HG03558 (cell line): ENCODE measurements around the gene WSCD2.

Experiments
- ATAC-seq: cut with Tn5 transposase; IDR thresholded peaks from one replicate; pipeline ENCODE4 v1.9.1; 2021; ENCODE audit warnings: moderate number of reproducible peaks; ENCODE audit not compliant: unreplicated experiment; ENCODE audit errors: extremely low read depth

Gene WSCD2

DNA sequence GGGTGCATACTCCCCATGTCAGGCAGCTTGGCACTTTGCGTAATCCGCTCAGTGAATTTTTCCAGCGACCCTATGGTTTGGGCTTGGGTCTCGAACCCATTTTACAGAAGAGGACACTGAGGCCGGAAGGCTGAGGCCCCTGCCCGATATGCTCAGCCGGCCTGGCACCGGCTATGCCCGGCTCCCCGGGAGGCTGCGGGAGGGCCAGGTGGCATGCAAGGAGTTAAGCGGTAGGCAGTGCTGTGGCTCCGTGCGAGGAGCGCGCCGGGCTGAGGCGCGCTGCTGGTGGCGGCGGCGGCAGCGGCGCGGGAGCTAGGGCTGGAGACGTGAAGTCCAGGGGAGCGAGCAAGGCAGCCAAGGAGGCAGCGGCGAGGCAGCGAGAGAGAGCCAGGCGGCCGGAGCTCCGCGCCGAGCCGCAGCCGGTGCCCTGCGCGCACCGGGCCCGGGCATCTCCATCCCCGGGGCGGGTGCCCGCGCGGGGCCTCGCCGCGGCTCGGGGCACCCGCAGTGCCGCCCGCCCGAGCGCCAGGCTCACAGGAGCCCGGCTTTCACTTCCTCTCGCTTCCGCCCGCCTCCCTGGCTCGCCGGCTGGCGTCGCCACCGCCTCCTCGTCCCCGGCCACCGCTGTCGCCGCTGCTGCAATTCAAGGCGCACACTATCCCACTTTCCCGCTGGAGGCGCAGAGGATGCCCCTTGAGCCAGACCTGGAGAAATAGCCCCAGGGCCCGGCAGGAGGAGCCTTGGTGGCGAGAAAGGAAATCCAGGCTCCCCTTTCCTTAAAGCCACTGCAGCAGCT, at the start of gene WSCD2:
WSCD2 (plus strand) TSS at position 272 of the 796 bp plus-strand sequence. CDS start 66,545 bp downstream, outside the sequence.
- ATAC-seq, result no peak

DNA sequence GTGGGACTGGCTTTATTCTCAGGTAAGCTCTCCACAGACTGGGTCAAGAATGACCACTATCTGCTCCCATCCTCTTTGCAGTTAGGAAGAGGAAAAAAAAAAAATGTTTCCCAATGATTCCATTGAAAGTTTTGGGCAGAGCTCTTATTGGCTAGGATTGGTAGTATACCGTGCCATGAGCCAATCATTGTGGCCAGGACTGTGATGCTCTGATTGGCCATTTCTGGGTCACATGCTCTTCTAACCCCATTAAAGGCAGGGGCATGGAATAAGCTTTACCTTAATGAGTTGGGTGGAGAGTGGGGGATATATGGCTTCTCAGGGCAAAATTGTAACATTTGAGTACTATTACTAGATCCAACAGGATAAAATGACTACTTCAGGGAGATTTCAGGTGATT, 49.4 kb upstream of the WSCD2 start:
- ATAC-seq, result no peak

DNA sequence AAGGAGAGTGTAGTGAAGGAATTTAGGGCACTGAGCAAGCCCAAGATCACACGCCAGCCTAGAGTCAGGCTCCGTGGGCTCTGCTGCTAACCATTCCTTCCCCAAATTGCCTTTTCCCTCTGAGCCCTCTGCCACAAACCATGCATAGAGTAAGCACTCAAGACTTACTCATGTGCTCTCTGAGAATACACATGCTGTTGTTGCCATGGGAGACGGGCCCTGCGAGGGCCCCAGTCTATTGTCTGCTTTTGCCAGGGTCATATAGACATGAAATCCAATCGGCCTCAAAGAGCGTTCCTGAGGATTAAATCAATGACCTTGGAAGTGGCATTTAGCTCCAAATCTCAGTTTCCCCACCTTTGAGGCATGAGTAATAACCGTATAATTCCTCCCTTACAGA, 48.7 kb upstream of the WSCD2 start:
- ATAC-seq, result no peak

DNA sequence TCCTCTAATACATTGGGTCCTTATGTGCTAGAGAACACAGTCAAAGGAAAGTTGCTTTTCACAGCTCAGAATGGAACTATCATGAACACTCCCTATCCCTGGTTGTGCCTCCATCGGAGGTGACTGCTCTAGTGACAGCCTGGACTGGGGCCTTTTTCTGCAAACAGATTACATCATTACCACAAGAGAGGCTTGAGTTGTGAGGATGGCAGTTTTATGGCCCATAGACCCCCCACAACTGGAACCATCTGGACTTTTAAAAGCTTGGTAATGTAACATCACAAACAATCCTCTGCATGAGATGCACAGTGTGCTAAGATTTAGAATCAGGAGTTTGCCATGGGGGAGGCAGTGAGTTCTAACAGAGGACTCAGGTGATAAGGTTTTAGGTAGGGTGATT, 46.6 kb upstream of the WSCD2 start:
- ATAC-seq, result no peak

DNA sequence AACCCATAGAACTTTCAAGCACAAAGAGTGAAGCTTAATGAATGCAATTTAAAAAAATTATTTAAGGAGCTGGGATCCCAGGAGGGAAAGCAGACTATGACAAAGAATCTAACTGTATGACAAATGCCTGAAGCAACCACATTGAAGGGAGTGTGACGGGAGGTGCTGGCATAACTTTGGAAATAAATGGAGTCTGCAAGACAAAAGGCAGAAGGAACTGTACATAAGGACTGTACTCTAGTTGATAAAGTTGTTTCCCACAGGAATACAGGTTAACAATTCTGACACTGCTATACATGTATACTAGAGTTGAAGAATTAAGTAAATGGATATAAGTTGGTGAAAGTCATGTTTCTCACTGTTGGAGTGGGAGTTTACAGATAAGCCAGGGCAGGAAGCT, 41.2 kb upstream of the WSCD2 start:
- no peak for ATAC-seq

DNA sequence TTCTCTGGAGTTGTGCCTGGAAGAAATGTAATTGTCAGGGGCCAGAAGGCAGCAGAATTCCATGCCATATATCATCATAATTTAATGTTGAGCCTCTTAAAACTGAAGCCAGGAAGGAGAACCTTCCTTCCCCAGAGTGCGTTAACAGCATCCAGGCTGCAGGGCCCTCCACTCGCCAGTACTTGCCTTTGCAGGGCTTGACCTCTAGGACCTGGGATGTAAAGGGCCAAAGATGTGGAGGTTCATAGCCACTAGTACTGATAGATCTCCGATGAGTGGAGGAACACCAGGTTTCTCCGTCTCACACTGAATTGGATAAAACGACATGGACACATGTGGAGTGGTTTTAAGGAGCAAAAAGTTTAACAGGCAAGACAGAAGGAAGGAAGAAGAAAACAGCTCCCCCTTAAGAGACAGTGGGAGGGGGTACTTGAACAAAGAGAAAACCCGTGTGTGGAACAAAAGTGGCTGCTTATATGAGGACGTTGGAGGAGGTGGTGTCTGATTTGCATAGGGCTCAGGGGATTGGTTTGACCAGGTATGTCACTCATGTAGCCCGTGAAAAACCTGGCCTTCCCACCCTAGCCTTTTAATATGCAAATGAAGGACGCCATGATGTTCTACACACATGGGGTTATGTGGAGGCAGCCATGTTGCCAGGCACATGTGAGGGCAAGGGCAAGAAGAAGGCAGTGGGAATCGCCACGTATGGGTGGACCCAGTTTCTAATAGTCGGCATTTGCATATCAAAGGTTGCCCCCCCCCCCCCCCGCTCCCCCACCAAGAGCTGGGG, 38.8 kb upstream of the WSCD2 start:
- no peak for ATAC-seq

DNA sequence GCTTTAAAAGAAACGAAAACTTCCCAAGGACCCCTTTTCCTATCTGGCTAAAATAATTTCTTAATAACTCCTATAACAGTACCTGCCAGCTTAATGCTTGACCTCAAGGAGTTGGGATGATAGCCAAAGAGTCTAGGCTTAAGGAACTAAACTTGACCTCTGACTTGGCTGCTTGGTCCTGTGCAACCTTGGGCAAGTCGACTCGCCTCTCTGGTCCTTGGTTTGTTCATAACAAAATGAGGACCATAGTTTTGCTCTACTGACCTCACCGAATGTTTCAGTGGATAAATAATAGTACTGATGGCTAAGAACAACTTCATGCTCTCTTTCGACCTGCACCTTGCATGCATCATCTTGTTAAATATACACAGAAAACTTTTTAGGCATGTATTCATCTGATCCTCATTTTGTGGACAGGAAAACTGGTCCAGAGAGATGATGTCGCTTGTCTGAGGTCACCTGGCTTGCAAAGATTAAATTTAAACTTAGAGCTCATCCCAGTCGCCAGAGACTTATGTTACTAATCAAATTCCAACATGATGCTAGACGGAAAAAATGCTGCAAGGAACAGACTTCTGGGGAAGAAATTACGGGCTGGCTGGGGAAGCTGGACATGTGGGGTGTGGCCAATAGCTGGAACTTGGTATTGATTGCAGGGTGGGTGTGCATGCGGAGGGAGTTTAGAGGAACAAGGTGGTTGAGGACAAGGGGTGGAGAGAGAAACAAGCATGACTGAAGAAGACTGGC, 38.0 kb upstream of the WSCD2 start:
- no peak for ATAC-seq

DNA sequence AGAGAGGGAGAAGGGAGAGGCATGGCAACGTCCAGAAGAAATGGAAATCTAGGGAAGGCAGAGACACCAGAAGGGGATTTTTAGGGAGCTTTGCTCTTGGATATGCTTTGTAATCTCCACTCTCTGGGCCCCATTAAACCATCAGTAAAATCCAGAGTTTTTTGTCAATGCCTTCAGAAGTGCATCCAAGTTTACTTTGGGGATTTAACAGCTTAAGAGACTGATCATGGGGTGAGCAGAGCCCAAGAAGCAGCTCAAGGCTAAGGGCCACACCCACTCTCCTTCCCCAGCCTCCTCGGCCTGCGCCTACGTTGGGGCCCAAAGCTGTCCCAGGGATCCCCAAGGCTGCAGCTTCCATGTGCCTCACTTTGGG, 37.4 kb upstream of the WSCD2 start:
- ATAC-seq, result no peak

DNA sequence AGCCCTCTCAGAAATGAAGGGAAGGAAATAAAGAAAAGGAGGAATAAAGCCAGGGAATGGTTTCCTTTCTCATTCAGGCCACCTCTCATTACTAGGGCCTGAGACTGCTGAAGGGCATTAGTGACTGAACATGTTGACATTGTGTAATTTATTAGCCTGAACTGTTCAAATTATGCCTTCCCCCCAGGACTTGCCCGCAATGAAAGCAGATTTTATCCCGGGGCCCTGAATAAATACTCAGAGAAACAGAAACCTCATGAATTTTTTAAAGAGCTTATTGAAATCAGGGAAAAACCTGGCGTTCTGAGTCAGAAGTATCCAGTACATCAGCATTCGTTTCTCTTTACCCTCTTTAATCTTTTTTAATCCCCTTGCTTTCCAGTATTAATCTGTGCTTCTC, 35.9 kb upstream of the WSCD2 start:
- no peak for ATAC-seq

DNA sequence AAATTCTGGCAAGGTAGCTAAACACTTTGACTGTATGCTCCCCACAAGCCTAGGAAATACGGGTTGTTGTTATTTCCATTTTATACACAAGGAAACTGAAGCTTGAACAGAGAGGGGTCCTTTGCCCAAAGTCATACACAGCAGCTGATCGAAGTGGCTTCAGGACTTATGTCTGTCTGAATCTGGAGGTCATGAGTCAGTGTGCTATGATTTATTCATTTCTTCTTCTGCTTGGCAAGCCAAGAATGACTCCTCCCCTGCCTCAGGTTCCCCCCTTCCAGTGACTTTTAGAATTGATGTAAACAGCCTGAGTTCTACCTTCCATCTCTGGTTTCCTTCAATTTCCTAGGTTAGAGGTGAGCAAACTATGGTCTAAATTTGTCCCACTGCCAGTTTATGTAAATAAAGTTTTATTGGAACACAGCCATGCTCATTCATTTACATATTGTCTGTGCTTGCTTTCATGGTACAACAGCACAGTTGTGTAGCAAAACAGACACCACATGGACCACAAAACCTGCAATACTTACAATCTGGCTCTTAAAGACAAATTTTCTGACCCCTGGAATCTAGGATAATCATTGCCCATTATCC, 34.9 kb upstream of the WSCD2 start:
- ATAC-seq, result no peak

DNA sequence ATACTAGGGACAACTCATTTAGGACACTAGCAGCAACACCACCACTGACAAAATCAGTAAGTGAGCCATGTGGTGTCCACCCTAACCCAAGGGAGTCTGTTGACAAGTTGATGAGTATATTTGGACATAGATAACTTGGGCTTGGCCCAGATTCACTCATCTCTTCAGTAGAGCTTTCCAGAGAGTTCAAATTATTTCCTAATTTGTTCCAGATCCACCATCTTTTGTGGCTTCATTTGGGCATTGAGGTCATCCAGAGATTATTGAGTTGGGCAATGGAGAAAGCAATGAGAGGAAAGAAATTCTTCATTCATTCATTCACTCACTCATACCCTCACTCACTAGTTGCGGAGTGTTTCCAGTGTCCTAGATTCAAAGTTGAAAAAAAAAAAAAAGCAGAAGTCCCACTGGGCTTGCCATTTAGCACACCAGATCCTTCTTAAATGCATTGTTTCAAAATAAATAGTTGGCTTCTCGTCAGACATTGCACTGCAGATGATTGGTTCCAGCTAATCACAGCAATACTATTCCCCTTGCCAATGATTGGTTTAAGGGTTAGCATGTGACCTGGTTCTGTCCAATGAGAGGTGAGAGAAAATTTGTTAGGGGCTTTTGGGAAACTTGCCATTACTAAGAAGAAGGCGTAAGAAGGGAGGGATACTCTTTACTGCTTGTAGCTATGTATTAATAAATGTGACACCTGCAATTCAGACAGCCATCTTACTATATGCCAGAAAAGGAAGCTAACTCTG, 31.8 kb upstream of the WSCD2 start:
- ATAC-seq, result no peak

DNA sequence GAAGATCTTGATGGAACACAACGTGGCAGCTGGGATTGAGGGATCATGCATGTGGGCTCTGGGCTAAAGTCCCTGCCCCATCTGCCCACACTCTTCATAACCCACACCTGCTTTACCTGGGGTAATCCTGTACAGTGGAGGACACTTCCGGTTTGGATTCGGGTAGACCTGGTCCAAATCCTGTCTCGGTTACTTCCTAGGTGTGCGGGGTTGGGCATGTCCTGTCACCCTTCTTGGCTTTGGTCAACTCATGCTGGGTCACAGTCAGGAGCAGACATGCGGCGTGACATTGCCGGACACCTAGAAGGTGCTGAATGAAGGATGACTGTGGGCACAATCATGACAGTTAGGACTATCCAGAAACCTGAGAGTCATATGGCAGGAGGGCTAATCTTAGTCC, 30.7 kb upstream of the WSCD2 start:
- no peak for ATAC-seq

DNA sequence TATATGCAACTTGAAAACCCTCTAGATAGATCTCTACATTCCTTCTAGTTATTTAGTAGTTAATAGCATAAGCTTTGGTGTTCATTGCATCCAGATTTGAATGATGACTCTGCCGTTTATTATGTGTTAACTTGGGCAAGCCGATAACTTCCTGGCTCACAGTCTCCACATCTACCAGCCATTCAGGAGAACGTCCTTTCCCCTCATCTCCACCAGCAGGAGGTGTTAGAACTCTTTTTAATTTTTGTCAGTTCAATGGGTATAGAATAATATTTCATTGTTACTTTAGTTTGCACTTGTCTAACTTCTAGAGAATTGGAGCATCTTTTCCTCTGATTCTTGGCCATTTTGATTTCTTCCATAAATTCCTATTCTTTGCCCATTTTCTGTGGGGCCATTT, 30.0 kb upstream of the WSCD2 start:
- no peak for ATAC-seq

DNA sequence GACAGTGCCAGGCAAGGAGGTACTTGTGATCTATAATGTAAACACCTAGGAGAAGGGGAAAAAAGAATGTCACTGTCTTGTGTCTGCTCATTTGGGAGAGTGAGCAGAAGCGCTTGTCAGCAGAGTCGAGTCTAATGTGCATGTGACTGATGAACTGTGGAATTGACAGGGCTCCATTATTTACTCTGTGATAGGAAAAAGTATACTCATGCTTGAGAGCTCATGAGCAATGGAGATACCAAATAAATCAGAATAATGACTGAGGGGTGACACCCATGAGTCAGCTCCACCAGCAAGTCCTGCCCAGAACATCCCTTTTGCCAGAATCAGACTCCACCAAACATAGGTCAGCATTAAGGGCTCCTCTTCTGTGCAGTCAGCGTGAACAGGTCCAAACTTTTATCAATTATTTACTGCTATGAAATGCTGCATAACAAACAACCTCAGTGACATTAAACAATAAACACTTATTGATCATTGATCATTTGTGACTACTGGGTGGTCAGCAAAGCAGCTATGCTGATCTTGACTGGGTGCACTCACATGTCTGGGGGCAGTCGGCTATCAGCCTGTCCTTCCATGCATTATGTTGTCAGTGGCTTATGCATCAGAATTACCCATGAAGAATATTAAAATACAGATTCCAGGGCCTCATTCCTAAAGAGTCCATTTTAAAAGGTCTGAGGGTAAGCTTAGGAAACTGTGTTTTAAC, 29.2 kb upstream of the WSCD2 start:
- no peak for ATAC-seq

DNA sequence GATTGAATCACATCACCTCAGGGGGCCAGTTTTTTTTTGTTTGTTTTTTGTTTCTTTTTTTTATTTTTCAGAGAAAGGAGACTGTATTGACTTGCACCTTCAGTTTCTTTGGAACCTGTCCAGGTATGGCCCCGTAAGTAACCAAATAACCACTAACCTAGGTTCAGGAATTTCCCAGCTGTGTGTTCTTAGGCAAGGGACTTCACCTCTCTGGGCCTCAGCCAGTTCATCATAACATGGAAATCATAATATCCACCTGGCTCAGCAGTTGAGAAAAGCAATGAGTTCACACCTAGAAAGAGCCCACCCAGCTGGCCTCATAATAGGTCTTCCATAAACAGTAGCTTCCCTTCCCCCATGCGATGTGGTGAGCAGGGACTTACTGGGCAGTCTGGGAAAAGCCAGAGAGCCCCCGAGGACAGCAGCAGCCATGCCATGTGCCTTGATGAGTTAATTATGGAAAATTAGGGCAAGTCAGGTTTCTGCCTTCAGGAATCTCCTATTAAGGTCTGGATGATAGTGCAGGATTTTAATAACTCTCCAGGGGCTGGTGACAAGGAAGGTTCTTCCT, 27.4 kb upstream of the WSCD2 start:
- ATAC-seq, result no peak

DNA sequence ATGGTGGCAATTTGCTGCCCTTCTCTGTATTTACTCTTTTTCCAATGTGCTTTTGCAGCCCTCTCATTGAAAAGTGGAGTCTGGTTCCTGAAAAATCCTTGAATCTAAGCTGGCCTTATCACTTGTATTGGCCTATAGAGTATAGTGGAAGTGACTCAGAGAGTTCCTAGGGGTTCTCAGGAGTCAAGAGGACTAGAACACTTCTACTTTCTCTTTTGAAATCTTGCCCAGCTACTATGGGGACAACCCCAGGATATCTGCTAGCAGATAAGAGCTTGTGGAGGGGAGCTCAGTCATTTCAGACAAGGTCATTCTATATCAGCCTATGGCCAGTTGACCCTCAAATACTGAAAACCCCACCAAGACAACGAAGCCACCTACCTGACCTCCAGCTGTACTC, 26.7 kb upstream of the WSCD2 start:
- no peak for ATAC-seq

DNA sequence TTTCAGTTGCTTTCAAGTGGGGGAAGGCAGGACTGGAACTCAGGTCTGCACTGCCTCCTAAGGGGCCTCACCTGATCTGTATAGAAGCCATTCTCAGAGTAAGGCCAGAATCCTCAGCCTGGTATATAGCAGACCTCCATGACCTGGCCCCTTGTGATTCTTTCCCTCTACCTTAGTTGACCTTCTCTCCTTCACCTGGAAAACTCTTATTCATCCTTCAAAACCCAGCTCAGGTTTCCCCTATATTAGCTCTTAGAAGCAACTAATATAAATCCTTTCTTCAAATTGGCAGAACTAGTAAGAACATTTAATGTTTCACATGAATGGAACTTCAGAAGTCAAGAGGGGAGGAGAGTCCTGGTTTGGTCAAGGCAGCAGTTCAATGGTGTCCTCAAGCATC, 26.0 kb upstream of the WSCD2 start:
- ATAC-seq, result no peak

DNA sequence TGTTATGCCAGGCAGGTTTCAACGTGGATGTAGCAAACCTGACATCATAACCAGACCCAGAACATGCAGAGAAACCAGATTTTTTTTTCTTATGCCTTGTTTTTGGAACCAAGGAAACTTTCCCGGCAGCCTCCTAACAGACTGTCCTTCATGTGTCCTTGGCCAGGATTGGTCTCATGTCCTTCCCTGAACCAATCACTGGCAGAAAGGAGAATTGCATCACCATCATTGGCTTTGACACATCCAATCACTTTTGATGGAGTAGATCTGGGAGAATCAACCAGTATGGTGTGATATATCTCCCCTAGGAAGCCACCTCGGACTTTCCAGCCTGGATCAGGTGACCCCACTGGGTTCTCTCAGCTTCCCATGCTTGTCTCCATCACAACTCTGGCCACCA, 25.6 kb upstream of the WSCD2 start:
- ATAC-seq, result no peak

DNA sequence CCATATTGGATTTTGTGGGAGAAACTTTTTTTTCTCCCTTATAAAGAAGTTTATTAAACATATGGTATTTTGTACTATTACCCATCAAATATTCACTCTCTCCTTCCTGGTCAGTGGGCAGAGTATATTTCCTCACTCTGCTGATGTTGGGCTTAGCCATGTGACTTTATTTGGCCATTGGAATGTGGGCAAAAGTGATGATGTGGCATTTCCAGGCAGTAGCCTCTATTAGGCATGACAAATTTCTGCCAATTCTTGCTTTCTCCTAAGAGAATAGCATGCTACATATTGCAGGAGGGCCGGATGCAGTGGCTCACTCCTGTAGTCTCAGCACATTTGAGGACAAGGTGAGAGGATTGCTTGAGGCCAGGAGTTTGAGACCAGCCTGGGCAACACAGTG, 24.4 kb upstream of the WSCD2 start:
- ATAC-seq, result no peak
